NCI-H524 treated with DMSO at 0.1 percent for 48 hours (cell line): ENCODE results near the gene SREK1.

Experiments
- DNase-seq: peaks from one replicate; lab custom pipeline; 2025; lab: John Stamatoyannopoulos, UW

Gene SREK1

DNA sequence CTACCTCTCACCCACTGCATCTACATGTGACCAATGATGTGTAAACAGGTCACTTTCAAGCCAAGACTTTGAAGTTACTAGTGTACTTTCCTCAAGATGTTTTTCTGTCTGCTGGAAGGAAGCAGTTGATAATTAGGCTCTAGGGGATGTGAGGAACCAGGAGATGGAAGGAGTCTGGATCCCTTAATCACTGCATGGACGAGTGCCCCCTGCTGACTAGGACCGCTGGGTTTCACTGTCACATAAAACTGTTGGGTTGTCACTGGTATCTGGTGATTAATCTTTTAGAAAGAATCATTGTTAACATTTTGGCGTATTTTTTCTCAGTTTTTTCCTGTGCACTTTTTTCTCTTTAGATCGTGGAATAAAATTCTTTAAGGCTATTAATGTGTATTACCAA, 79.5 kb downstream of the SREK1 start:
- DNase-seq: no peak

GRCh38 chr5:66224274-66224673, 80.2 kb downstream of the SREK1 start:
- DNase-seq: no peak

DNA sequence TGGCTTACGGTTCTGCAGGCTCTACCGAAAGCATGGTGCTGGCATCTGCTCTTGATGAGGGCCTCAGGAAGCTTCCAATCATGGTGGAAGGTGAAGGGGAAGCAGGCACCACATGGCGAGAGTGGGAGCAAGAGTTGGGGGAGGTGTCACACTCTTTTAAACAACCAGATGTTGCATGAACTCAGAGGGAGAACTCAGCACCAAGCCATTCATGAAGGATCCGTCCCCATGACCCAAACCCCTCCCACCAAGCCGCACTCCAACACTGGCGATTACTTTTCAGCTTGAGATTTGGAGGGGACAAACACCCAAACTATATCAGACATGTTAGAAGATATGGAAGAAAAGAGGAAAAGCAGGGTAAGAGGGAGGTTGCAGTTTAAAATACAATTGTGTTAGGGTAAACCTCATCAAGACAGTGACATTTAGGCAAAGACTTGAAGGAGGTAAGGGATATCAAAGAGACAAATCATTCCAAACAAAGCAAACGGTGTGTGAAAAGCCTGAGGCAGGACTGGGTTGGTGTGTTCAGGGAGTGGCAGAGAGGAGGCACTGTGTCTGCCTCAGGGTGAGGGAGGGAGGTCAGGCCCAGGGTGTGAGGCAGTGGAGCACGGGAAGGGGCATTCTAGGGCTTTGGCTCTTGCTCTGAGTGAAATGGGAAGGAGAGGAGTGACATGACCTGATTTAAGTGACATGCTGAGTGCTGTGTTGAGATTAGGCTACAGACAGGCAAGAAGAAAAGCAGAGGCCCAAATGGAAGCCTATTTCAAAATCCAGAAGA, 80.9 kb downstream of the SREK1 start:
- no peak for DNase-seq

- no peak for DNase-seq
Measured at GRCh38 chr5:66230551-66230950, 86.5 kb downstream of the SREK1 start.

- no peak for DNase-seq
Measured at GRCh38 chr5:66231508-66231907, 87.4 kb downstream of the SREK1 start.

- DNase-seq: no peak
Measured at GRCh38 chr5:66232275-66232674, 88.2 kb downstream of the SREK1 start.

DNA sequence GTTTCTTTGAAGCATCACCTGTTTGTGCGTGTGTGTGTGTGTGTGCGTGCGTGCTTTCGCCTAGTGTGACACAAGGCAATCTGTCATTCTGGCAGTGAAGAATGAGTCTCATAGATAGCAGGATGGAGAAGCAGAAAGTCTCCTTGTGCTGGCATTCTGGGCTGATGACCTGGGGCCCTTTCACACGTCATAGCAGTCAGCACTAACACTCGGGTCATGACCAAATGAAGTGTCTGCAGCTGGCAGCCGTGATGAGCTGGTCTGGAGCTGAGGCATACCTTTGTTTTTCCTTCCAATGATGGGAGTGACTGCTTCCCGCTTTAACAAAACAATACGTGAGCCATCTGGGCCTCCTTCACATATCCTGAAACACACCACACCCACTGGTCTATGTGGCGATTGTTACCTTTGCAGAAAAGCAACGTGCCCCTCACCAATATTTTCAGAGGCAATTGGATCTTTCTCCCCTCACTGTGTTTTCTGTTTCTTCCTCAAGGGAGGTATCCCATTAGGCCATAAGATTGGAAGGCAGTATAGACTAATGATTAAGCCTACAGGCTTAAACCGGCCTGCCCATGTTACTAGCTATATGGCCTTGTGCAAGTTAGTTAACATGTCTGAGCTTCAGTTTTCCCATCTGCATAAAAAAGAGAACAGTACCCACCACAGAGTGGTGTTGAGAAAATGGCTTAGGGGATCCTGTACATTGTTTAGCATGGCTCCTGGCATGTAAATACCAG, 88.8 kb downstream of the SREK1 start:
- no peak for DNase-seq
